K562 (cell line): Measurements from ENCODE around the gene TBC1D20. TPM values are rescaled to one million over a fixed set of nuclear protein-coding genes. Genes with fewer than 3 reads are reported as not detected.
A peak's percentile ranks its signal among the peaks of the same experiment; 100 is the strongest.

Experiments
- ATAC-seq: fragments of 200-7000 bp; cut with Tn5 transposase; 3 replicates; pipeline ENCODE4 v1.9.1; 2020; ENCODE audit warnings: moderate library complexity
- BruUV-seq: library from RNA; stranded (reverse); fragments of 400-500 nt; replicated peaks from 2 replicates; lab custom pipeline; 2021; lab: Mats Ljungman, UMichigan
- CTCF ChIA-PET: fragments of 300-600 bp; formaldehyde crosslinking; extraction: SDS; loops from one replicate; lab custom pipeline; 2021; ENCODE audit warnings: low intra/inter-chr PET ratio; lab: Yijun Ruan, JAX
- POLR2A ChIA-PET: fragments of 300-600, 350-650 bp; sonication (Branson Sonifier 250); formaldehyde crosslinking; extraction: SDS; loops from one replicate; lab custom pipeline; 2021; ENCODE audit warnings: antibody characterized with exemption, inconsistent platforms; lab: Yijun Ruan, JAX
- DNase-seq, 4 experiments: peaks; one replicate each; pipeline versions ENCODE4 v3.0.0 to v3.0.0-alpha.2; 2011 to 2018; ENCODE audit warnings: low spot score in 3 of 4, mixed read lengths in 3 of 4; ENCODE audit errors: extremely low read depth in 1 of 4
- FAIRE-seq: peaks from 2 replicates; lab custom pipeline; 2011; peaks lifted over from hg19 to GRCh38; lab: Jason Lieb, UNC
- H2AFZ ChIP-seq: 2 replicates; pipeline ENCODE4 v1.6.0; 2011; ENCODE audit warnings: low read depth, low read length, control low read depth, inconsistent platforms
- H3K27ac ChIP-seq: fragments of 200-600 bp; 3 replicates; pipeline ENCODE4 v1.8.0; 2011; ENCODE audit warnings: low read depth, mild to moderate bottlenecking, control low read depth, inconsistent platforms, low read length, moderate library complexity, mixed read lengths; ENCODE audit errors: extremely low read depth
- H3K27me3 ChIP-seq, 2 experiments: fragments of 300-600 bp in 1 of 2; 2 replicates in 1 of 2; 3 replicates in 1 of 2; pipeline versions ENCODE4 v1.6.0 to v1.8.0; 2011; ENCODE audit warnings: inconsistent platforms in 2 of 2, low read length in 2 of 2, mild to moderate bottlenecking in 1 of 2, mixed read lengths in 1 of 2, moderate library complexity in 1 of 2; ENCODE audit not compliant: control insufficient read depth in 2 of 2, insufficient read depth in 2 of 2
- H3K36me3 ChIP-seq: fragments of 300-600 bp; 3 replicates; pipeline ENCODE4 v1.8.0; 2011; ENCODE audit warnings: mild to moderate bottlenecking, low read length, inconsistent platforms; ENCODE audit not compliant: control insufficient read depth, insufficient read depth
- H3K4me1 ChIP-seq, 2 experiments: fragments of 200-600 bp in 1 of 2; replicated peaks in 1 of 2; 2 replicates in 1 of 2; 3 replicates in 1 of 2; pipeline versions ENCODE4 v1.5.1 to v1.8.0; 2011; ENCODE audit warnings: inconsistent platforms in 2 of 2, low read length in 2 of 2, mild to moderate bottlenecking in 1 of 2, mixed read lengths in 1 of 2, moderate library complexity in 1 of 2; ENCODE audit not compliant: control insufficient read depth in 2 of 2, insufficient read depth in 2 of 2
- H3K4me2 ChIP-seq: 2 replicates; pipeline ENCODE4 v1.6.1; 2011; ENCODE audit warnings: low read length, control low read depth, inconsistent platforms, mixed read lengths; ENCODE audit not compliant: insufficient read depth
- H3K4me3 ChIP-seq: fragments of 200-600 bp; sonication (generic), shearing (Covaris generic); 2 replicates; pipeline ENCODE4 v1.5.1; 2016; ENCODE audit warnings: control low read depth, inconsistent platforms
- H3K79me2 ChIP-seq: fragments of 200-600 bp; 3 replicates; pipeline ENCODE4 v1.8.0; 2011; ENCODE audit warnings: low read length, inconsistent platforms; ENCODE audit not compliant: control insufficient read depth, insufficient read depth
- H3K9ac ChIP-seq, 2 experiments: 2 replicates each; pipeline versions ENCODE4 v1.6.0 to v1.6.1; 2011; ENCODE audit warnings: low read depth in 2 of 2, low read length in 2 of 2, control low read depth in 1 of 2, inconsistent platforms in 1 of 2, mild to moderate bottlenecking in 1 of 2, mixed read lengths in 1 of 2; ENCODE audit not compliant: insufficient read depth in 1 of 2
- H3K9me1 ChIP-seq: one replicate; pipeline ENCODE4 v1.6.0; 2011; ENCODE audit warnings: inconsistent platforms, mild to moderate bottlenecking, low read length, moderate library complexity; ENCODE audit not compliant: control insufficient read depth, insufficient read depth
- H3K9me3 ChIP-seq: replicated peaks from 2 replicates; pipeline ENCODE4 v1.5.1; 2011; ENCODE audit warnings: low read depth, low read length, inconsistent platforms; ENCODE audit not compliant: control insufficient read depth, insufficient read depth
- H4K20me1 ChIP-seq: replicated peaks from 2 replicates; pipeline ENCODE4 v1.6.1; 2011; ENCODE audit warnings: low read length, inconsistent platforms, mixed read lengths; ENCODE audit not compliant: control insufficient read depth, insufficient read depth
- ARID3A ChIP-seq: IDR thresholded peaks from 2 replicates; pipeline ENCODE4 v1.6.1; 2012; ENCODE audit warnings: low read depth, low read length, improper control_type of control experiment, borderline replicate concordance
- BRD4 ChIP-seq: fragments of 200-600 bp; sonication (generic); IDR thresholded peaks from 2 replicates; pipeline ENCODE4 v1.6.1; 2017; ENCODE audit warnings: inconsistent platforms
- CBFA2T3 ChIP-seq: fragments of 450-650 bp; IDR thresholded peaks from 2 replicates; pipeline ENCODE4 v1.6.1; 2017
- PRDM10 ChIP-seq: fragments of 450-650 bp; IDR thresholded peaks from 2 replicates; pipeline ENCODE4 v1.6.1; 2018; ENCODE audit not compliant: partially characterized antibody
- RBM25 ChIP-seq: fragments of 200-400 bp; formaldehyde crosslinking; IDR thresholded peaks from 2 replicates; pipeline ENCODE4 v1.6.1; 2018; ENCODE audit warnings: low read length, low read depth, moderate library complexity; ENCODE audit not compliant: severe bottlenecking
- SOX6 ChIP-seq: fragments of 450-650 bp; IDR thresholded peaks from 2 replicates; pipeline ENCODE4 v1.6.1; 2014; ENCODE audit warnings: mild to moderate bottlenecking
- STAT5A ChIP-seq: IDR thresholded peaks from 2 replicates; pipeline ENCODE4 v1.6.1; 2012; ENCODE audit warnings: low read length, inconsistent platforms, borderline replicate concordance
- USF1 ChIP-seq: sonication (generic); formaldehyde crosslinking; IDR thresholded peaks from 2 replicates; pipeline ENCODE4 v1.9.0; 2022; ENCODE audit warnings: mild to moderate bottlenecking, missing genetic modification reagents
- ZBTB33 ChIP-seq: sonication (generic); formaldehyde crosslinking; IDR thresholded peaks from 2 replicates; pipeline ENCODE4 v1.8.1; 2023; ENCODE audit warnings: mild to moderate bottlenecking, missing genetic modification reagents
- ZBTB5 ChIP-seq: fragments of 450-650 bp; IDR thresholded peaks from 2 replicates; pipeline ENCODE4 v1.6.1; 2017; ENCODE audit warnings: antibody characterized with exemption
- ZNF239 ChIP-seq: fragments of 250-450 bp; sonication (Bioruptor Pico); IDR thresholded peaks from 2 replicates; pipeline ENCODE4 v1.4.0; 2020; ENCODE audit warnings: mild to moderate bottlenecking
- WGBS: fragments of 100-300 bp; shearing (Covaris generic); methylation state at CpG from one replicate; pipeline ENCODE4 v1.1.6; 2016; ENCODE audit warnings: low coverage, mixed read lengths; ENCODE audit not compliant: insufficient coverage; ENCODE audit errors: missing lambda C conversion rate; 5-methylcytosine and 5-hydroxymethylcytosine counted together
- in situ Hi-C: fragments of 300-500 bp; cut with MboI; formaldehyde crosslinking; loops from 4 replicates; pipeline ENCODE4 v1.15.0; 2018; ENCODE audit warnings: inconsistent platforms, mixed read lengths
- intact Hi-C: fragments of 100-400 bp; cut with micrococcal nuclease; formaldehyde crosslinking; loops from 2 replicates; pipeline ENCODE4 v1.14.2; 2022
- polyA plus RNA-seq, 8 experiments: library from polyadenylated mRNA; depleted of rRNA in 4 of 8; stranded (reverse) in 5 of 8; unstranded in 3 of 8; fragments of >200 nt; fragmentation: Nextera tagmentation in 2 of 8; fragmentation: Illumina TruSeq in 1 of 8; extraction: Ambion mirVana in 2 of 8; extraction: Trizol in 1 of 8; gene quantifications; 2 replicates each; pipeline versions ENCODE4 v1.2.1 to v1.2.3, GENCODE V29; 2011 to 2014; ENCODE audit warnings: inconsistent platforms in 1 of 8, missing spikeins in 1 of 8
- total RNA-seq, 7 experiments: library from RNA; depleted of rRNA in 6 of 7; stranded (reverse); fragments of >200 nt in 6 of 7; fragmentation: Illumina TruSeq in 2 of 7; extraction: Trizol in 2 of 7; gene quantifications; 2 replicates each; pipeline versions ENCODE4 v1.2.1 to v1.2.3, GENCODE V29; 2011 to 2021; ENCODE audit warnings: low replicate concordance in 1 of 7

Gene TBC1D20
- total and polyA plus RNA-seq, 9 of the 15 experiments (the other 6 are each of a cell fraction or from before 2014, with no cell fraction given) = 7.0 to 25.3 (median 15.1) TPM

GRCh38 chr20:415820-416322 is 46.5 kb downstream of the TBC1D20 start:
- H3K9ac ChIP-seq = peak overlapping the region in 1 of 2 experiments; percentile 7; a peak in 2 of 4 replicates
- peaks cover 11% of the 10 kb centered on the region for H3K79me2 ChIP-seq
- H4K20me1 ChIP-seq = no peaks in the 10 kb centered on the region
- H3K4me3 ChIP-seq = no peak overlapping the region
- no TSS peak for BruUV-seq
- peak overlapping the region; percentile 14; the same call in 1 of the 2 replicates for H3K4me2 ChIP-seq
- 23% methylated on average over 5 of the region's 13 CpGs for WGBS
- no peaks in the 10 kb centered on the region for H3K9me1 ChIP-seq
- intact Hi-C loops (no loop called here), in situ Hi-C loops (no loop called here)
- DNase-seq (peak in 2 of 4 experiments; percentile 61 to 80), FAIRE-seq (peak; percentile 92), ATAC-seq (peak; percentile 92)
- no peaks in the 10 kb centered on the region; the same call in 1 of the 2 replicates for H3K9me3 ChIP-seq
- H3K36me3 ChIP-seq = peaks cover 30% of the 10 kb centered on the region; the same call in 2 of the 3 replicates
- no peaks in the 10 kb centered on the region for H3K27me3 ChIP-seq
- peaks cover 11 to 31% of the 10 kb centered on the region in 2 experiments; a peak in 4 of 5 replicates for H3K4me1 ChIP-seq
- H2AFZ ChIP-seq = no peak overlapping the region
- POLR2A ChIA-PET = interaction anchor here (0.6 kb wide), 1 partner anchor 49 kb away, joined by 4 read pairs; no protein-coding TSS in a partner anchor
- peak overlapping the region; percentile 67; the same call in 2 of the 3 replicates for H3K27ac ChIP-seq
- CTCF ChIA-PET = no interaction called here
- TF ChIP-seq CBFA2T3 = peak; percentile 92
- no peak for TF ChIP-seq RBM25
- peak; percentile 48; the same call in 1 of the 2 replicates for TF ChIP-seq STAT5A
- TF ChIP-seq BRD4 = no peak
- TF ChIP-seq ZBTB33 = peak; percentile 64
- no peak for TF ChIP-seq ZNF239 (CRISPR knock-in tag)
- TF ChIP-seq SOX6 = peak; percentile 58; the same call in 1 of the 2 replicates
- TF ChIP-seq USF1 = no peak
- peak; percentile 9 for TF ChIP-seq PRDM10
- peak; percentile 78 for TF ChIP-seq ZBTB5
- peak; percentile 26; the same call in 1 of the 2 replicates for TF ChIP-seq ARID3A
